ENCODE measurements around the gene TWNK.

DNA sequence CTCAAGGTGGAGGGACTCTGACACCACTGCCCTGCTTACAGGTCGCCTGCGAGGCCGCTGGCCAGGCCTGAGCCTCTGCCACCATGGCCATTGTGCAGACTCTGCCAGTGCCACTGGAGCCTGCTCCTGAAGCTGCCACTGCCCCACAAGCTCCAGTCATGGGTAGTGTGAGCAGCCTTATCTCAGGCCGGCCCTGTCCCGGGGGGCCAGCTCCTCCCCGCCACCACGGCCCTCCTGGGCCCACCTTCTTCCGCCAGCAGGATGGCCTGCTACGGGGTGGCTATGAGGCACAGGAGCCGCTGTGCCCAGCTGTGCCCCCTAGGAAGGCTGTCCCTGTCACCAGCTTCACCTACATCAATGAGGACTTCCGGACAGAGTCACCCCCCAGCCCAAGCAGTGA, 15.1 kb downstream of the TWNK start:
- no peak for TF ChIP-seq POLR2A (IDR thresholded peaks at IDR 0.05)
- TF ChIP-seq, protein P1, sequence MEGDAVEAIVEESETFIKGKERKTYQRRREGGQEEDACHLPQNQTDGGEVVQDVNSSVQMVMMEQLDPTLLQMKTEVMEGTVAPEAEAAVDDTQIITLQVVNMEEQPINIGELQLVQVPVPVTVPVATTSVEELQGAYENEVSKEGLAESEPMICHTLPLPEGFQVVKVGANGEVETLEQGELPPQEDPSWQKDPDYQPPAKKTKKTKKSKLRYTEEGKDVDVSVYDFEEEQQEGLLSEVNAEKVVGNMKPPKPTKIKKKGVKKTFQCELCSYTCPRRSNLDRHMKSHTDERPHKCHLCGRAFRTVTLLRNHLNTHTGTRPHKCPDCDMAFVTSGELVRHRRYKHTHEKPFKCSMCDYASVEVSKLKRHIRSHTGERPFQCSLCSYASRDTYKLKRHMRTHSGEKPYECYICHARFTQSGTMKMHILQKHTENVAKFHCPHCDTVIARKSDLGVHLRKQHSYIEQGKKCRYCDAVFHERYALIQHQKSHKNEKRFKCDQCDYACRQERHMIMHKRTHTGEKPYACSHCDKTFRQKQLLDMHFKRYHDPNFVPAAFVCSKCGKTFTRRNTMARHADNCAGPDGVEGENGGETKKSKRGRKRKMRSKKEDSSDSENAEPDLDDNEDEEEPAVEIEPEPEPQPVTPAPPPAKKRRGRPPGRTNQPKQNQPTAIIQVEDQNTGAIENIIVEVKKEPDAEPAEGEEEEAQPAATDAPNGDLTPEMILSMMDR (IDR thresholded peaks at IDR 0.05 in 4 of 5, conservative IDR thresholded peaks at IDR 0.05 in 1 of 5), result no peak
